SU-DHL-6 (cell line): Measurements from ENCODE around the gene PDE4D.

ENCODE experiments used
- EZH2phosphoT487 ChIP-seq: fragments of 200-600 bp; sonication (generic), shearing (Covaris generic); conservative IDR thresholded peaks from 2 replicates; pipeline ENCODE4 v1.6.1; 2018; ENCODE audit warnings: mild to moderate bottlenecking, antibody characterized with exemption, low read length, moderate library complexity, mixed read lengths
- TF ChIP-seq, protein P1 (sequence below): fragments of 200-600 bp; sonication (generic); IDR thresholded peaks from one replicate; pipeline ENCODE4 v1.5.1; 2017; ENCODE audit warnings: antibody characterized with exemption, mild to moderate bottlenecking, low read length, moderate library complexity; ENCODE audit not compliant: insufficient read depth, poor library complexity, severe bottlenecking

DNA sequence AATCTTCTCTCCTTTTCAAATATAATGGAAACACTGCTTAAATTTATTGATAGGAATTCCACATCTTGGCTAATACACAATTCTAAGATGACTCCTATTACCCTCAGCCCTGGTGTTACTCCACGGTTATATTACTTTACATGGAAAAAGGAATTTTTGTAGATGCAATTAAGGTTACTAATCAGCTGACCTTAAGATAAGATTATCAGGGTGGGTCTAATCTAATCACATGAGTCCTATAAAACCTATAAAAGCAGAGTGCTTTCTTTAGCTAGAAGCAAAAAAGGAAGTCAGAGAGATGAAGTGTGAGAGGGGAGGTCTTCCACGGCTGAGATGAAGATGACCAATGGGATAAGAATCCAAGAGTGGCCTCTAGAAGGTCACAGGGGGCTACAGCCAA, 268.6 kb downstream of the PDE4D start:
- TF ChIP-seq, protein P1, sequence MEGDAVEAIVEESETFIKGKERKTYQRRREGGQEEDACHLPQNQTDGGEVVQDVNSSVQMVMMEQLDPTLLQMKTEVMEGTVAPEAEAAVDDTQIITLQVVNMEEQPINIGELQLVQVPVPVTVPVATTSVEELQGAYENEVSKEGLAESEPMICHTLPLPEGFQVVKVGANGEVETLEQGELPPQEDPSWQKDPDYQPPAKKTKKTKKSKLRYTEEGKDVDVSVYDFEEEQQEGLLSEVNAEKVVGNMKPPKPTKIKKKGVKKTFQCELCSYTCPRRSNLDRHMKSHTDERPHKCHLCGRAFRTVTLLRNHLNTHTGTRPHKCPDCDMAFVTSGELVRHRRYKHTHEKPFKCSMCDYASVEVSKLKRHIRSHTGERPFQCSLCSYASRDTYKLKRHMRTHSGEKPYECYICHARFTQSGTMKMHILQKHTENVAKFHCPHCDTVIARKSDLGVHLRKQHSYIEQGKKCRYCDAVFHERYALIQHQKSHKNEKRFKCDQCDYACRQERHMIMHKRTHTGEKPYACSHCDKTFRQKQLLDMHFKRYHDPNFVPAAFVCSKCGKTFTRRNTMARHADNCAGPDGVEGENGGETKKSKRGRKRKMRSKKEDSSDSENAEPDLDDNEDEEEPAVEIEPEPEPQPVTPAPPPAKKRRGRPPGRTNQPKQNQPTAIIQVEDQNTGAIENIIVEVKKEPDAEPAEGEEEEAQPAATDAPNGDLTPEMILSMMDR = no peak
- no peak for TF ChIP-seq EZH2phosphoT487
